Embryonic facial prominence (tissue), 1 donor: ENCODE results near the gene CAPNS1.
"Not testable (repeated sequence)": the region's sequence is repeated elsewhere in the genome, so short reads cannot be mapped to it uniquely, and the experiment has no call there.

ENCODE experiments used
- DNase-seq: peaks from one replicate; pipeline ENCODE4 v3.0.0-alpha.2; 2016; ENCODE audit errors: extremely low spot score

CAPNS1 gene

DNA sequence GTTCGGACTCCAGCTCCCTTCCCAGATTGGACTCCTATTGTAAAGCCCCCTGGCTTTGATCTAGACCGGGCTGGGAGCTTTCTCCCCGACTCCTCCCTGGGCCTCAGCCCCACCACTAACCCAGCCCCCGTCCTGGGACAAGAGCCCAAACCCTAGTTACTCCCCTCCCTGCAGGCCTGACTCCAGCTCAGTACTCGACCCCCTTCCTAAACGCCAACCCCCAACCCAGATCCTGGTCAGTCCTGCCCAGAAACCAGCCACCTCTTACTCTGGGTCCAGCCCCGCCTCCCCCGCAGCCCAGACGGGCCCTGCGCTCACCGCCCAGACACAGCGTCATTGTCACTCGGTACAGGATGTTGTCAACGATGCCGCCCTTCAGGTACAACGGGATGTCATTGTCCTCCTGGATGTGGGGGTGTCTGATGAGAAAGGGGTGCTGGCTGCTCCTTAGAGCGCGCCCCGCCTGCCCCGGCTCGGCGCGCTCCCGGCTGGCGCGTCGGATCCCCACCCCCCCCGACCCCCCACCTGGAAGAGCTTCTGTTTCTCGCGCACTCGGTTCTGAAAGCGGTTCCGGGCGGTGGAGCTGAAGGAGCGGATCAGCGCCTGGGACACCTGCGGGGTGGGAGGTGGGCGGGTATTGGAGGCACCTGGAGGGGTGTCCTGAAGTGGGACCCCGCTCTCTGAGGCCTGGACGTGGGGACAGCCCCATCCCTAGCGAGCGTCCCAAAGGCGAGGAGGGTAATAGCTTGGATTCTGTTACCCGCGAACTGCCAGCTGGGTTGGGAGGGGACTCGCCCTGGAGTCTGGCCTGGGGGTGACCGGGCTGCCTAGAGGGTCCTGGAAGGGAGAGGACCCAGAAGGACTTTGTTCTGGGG lies 11.5 kb downstream of the CAPNS1 start:
- no peak for DNase-seq

GRCh38 chr19:36152019-36152351 lies 12.1 kb downstream of the CAPNS1 start:
- no peak for DNase-seq

- DNase-seq = no peak
Measured at GRCh38 chr19:36152352-36153091, 12.7 kb downstream of the CAPNS1 start, which contains the start of gene COX7A1. COX7A1 (minus strand) TSS chr19:36152447; CDS start chr19:36152407, 40 bp downstream.

- no peak for DNase-seq
Measured at GRCh38 chr19:36153126-36153525, 13.3 kb downstream of the CAPNS1 start.

DNA sequence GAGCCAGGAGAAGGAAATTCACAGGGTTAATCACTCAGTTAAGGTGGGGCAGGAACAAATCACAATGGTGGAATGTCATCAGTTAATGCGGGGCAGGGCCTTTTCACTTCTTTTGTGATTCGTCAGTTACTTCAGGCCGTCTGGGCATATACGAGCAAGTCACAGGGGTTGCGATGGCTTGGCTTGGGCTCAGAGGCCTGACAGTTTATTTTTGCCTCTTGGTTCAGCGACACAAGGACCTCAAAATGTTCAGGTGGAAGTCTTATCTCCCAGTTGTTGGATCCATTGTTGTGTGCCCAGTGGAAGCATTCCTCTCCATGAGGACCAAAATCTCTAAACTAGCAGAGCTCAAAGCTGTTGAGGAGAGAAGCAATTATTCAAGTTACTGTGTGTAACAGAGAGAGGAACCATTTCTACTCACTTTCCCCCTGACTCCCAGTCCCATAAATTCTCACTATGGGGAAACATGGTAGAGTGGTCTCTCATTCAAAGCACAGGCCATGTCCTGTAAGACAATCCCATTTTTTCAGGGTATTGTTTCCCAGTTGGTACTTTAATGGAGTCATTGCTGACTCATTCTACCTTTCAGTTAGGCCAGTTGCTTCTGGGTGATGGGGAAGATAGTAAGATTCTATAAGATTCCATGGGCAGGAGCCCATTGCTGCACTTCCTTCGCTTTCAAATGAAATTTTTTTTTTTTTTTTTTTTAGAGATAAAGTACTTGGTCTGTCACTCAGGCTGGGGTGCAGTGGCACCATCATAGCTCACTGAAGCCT lies 21.1 kb downstream of the CAPNS1 start:
- no peak for DNase-seq

- DNase-seq = no peak
Measured at GRCh38 chr19:36163813-36164212, 23.9 kb downstream of the CAPNS1 start.

DNA sequence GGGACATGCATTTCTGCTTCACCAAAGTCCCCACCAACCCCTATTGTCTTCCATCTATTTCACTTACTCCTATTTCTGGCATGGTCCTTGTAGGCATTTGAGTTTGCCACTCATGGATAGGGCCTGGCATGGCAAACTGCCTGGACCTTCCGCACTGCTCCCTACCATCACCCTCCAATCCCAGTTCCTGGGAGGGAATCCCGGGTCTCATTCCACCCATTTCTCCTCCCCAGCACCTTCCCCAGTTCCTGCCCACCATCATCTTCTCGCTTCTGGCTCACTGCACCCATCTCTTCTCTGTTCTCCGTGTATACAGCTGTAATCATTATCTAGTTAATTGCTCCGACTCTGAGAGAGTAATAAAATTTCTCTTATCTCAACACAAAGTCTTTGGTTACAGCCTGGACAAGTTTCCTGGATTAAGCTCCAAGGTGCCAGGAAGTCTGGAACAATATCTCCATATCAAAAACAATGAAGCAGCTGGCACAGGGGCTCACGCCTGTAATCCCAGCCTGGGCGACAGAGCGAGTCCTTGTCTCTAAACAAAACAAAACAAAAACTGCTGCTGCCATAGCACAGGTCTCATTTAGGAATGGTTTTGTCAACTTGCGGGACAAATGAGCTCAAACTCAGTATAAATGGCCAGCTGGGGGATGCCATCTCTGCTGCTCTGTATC lies 29.4 kb downstream of the CAPNS1 start:
- DNase-seq = no peak

- DNase-seq = no peak
Measured at GRCh38 chr19:36172852-36173251, 33.0 kb downstream of the CAPNS1 start.

- DNase-seq = not testable (repeated sequence)
Measured at GRCh38 chr19:36173846-36174245, 34.0 kb downstream of the CAPNS1 start.

DNA sequence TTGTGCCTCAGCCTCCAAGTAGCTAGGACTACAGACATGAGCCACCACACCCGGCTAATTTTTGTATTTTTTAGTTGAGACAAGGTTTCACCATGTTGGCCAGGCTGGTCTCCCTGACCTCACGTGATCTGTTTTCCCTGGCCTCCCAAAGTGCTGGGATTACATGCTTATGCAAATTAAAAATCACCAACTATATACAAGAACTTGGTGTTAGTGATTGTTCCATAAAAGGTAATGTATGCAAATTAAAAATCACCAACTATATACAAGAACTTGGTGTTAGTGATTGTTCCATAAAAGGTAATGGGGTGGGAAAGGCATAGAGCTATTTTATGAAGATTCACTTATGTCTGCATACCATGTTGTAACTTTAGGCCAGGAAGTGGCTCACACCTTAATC lies 39.2 kb downstream of the CAPNS1 start:
- DNase-seq = not testable (repeated sequence)

DNA sequence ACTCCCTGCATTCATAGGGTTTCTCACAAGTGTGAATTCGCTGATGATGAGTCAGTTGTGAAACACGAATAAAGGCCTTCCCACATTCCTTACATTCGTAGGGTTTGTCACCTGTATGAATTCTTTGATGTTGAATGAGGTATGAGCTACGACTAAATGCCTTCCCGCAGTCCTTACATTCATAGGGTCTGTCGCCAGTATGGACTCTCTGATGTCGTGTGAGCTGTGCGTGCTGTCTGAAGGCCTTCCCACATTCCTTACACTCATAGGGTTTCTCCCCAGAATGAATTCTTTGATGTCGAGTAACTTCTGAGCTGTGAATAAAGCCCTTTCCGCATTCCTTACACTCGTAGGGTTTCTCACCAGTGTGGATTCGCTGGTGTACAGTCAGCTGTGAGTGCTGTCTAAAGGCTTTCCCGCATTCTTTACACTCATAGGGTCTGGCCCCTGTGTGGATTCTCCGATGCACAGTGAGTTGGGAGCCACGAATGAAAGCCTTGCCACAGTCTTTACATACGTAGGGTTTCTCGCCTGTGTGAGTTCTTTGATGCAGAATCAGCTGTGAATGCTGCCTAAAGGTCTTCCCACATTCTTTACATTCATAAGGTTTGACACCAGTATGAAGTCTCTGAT lies 42.9 kb downstream of the CAPNS1 start:
- DNase-seq = no peak

DNA sequence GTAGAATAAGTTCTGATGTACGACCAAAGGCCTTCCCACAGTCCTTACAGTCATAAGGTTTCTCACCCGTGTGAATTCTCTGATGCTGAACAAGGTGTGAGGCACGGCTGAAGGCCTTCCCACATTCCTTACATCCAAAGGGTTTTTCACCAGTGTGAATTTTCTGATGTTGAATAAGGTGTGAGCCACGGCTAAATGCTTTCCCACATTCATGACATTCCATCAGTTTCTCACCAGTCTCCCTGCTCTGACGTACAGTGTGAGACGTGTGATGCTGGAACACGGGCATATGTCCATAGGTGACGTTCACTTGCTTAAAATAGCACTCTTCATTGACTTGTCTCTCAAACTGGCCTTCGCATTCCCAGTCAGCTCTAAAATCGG lies 43.4 kb downstream of the CAPNS1 start:
- no peak for DNase-seq

GRCh38 chr19:36186722-36187121 lies 46.9 kb downstream of the CAPNS1 start:
- not testable (repeated sequence) for DNase-seq

GRCh38 chr19:36196249-36196648 lies 56.4 kb downstream of the CAPNS1 start:
- no peak for DNase-seq

GRCh38 chr19:36198119-36198518 lies 58.3 kb downstream of the CAPNS1 start:
- no peak for DNase-seq
